WTC11 (cell line): Measurements from ENCODE around the gene LBX2.

Experiments used
- FOXP1 ChIP-seq: sonication (generic); formaldehyde crosslinking; IDR thresholded peaks from 2 replicates; pipeline ENCODE4 v1.8.0; 2022; ENCODE audit warnings: missing genetic modification reagents, mild to moderate bottlenecking, moderate library complexity, borderline replicate concordance
- GABPB1 ChIP-seq: sonication (generic); formaldehyde crosslinking; IDR thresholded peaks from 2 replicates; pipeline ENCODE4 v1.8.1; 2023; ENCODE audit warnings: mild to moderate bottlenecking, missing genetic modification reagents
- JUN ChIP-seq: sonication (generic); formaldehyde crosslinking; IDR thresholded peaks from 2 replicates; pipeline ENCODE4 v1.8.0; 2023; ENCODE audit warnings: mild to moderate bottlenecking, missing genetic modification reagents
- RORB ChIP-seq: fragments of 250-450 bp; sonication (Bioruptor Pico); IDR thresholded peaks from 2 replicates; pipeline ENCODE4 v1.9.0; 2021; ENCODE audit warnings: mild to moderate bottlenecking
- SP1 ChIP-seq: sonication (generic); formaldehyde crosslinking; conservative IDR thresholded peaks from 2 replicates; pipeline ENCODE4 v1.8.1; 2022; ENCODE audit warnings: missing genetic modification reagents
- ZNF121 ChIP-seq: sonication (generic); formaldehyde crosslinking; IDR thresholded peaks from 2 replicates; pipeline ENCODE4 v1.8.0; 2023; ENCODE audit warnings: missing genetic modification reagents
- TF ChIP-seq, protein P1 (sequence below): fragments of 250-450 bp; sonication (Bioruptor Pico); IDR thresholded peaks from 2 replicates; pipeline ENCODE4 v2.1.2; 2022; ENCODE audit warnings: mild to moderate bottlenecking, moderate library complexity
- TF ChIP-seq, protein P2 (sequence below): sonication (generic); formaldehyde crosslinking; IDR thresholded peaks from 2 replicates; pipeline ENCODE4 v1.8.1; 2023; ENCODE audit warnings: mild to moderate bottlenecking, missing genetic modification reagents
- TF ChIP-seq, protein P3 (sequence below): fragments of 200-600 bp; IDR thresholded peaks from 2 replicates; pipeline ENCODE4 v1.8.0; 2022; ENCODE audit warnings: antibody characterized with exemption
- TF ChIP-seq, protein P4 (sequence below): sonication (generic); formaldehyde crosslinking; conservative IDR thresholded peaks from 2 replicates; pipeline ENCODE4 v1.8.1; 2022; ENCODE audit warnings: mild to moderate bottlenecking, missing genetic modification reagents
- TF ChIP-seq, protein P5 (sequence below): sonication (generic); formaldehyde crosslinking; IDR thresholded peaks from 2 replicates; pipeline ENCODE4 v1.8.0; 2022; ENCODE audit warnings: mild to moderate bottlenecking, missing genetic modification reagents
- TF ChIP-seq, protein P6 (sequence below): sonication (generic); formaldehyde crosslinking; IDR thresholded peaks from 2 replicates; pipeline ENCODE4 v1.8.1; 2023; ENCODE audit warnings: mild to moderate bottlenecking, missing genetic modification reagents, moderate library complexity

DNA sequence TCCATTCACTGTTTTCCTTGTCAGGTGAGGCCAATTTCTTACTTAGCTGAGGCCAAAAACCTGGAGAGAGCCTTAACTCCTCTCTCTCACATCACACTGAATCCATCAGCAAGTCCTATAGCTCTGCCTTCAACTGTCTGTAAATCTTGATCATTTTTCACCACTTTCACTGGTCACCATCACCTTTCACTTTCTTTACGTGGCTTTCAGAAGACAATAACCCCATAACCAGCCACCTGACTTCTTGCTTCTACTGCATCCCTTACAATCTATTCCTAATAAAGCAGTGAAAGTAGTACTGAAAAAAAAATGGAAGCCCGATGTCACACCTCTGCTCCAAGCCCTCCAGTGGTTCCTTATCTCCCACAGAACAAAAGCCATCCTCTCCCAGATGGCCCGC, 46.6 kb upstream of the LBX2 start:
- TF ChIP-seq SP1 (no peak), JUN (CRISPR knock-in tag) (no peak), ZNF121 (CRISPR knock-in tag) (no peak), FOXP1 (no peak), RORB (CRISPR knock-in tag) (no peak), GABPB1 (no peak)
- TF ChIP-seq, protein P1, sequence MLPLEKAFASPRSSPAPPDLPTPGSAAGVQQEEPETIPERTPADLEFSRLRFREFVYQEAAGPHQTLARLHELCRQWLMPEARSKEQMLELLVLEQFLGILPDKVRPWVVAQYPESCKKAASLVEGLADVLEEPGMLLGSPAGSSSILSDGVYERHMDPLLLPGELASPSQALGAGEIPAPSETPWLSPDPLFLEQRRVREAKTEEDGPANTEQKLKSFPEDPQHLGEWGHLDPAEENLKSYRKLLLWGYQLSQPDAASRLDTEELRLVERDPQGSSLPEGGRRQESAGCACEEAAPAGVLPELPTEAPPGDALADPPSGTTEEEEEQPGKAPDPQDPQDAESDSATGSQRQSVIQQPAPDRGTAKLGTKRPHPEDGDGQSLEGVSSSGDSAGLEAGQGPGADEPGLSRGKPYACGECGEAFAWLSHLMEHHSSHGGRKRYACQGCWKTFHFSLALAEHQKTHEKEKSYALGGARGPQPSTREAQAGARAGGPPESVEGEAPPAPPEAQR (CRISPR knock-in tag): no peak
- TF ChIP-seq, protein P2, sequence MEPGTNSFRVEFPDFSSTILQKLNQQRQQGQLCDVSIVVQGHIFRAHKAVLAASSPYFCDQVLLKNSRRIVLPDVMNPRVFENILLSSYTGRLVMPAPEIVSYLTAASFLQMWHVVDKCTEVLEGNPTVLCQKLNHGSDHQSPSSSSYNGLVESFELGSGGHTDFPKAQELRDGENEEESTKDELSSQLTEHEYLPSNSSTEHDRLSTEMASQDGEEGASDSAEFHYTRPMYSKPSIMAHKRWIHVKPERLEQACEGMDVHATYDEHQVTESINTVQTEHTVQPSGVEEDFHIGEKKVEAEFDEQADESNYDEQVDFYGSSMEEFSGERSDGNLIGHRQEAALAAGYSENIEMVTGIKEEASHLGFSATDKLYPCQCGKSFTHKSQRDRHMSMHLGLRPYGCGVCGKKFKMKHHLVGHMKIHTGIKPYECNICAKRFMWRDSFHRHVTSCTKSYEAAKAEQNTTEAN: no peak
- TF ChIP-seq, protein P3, sequence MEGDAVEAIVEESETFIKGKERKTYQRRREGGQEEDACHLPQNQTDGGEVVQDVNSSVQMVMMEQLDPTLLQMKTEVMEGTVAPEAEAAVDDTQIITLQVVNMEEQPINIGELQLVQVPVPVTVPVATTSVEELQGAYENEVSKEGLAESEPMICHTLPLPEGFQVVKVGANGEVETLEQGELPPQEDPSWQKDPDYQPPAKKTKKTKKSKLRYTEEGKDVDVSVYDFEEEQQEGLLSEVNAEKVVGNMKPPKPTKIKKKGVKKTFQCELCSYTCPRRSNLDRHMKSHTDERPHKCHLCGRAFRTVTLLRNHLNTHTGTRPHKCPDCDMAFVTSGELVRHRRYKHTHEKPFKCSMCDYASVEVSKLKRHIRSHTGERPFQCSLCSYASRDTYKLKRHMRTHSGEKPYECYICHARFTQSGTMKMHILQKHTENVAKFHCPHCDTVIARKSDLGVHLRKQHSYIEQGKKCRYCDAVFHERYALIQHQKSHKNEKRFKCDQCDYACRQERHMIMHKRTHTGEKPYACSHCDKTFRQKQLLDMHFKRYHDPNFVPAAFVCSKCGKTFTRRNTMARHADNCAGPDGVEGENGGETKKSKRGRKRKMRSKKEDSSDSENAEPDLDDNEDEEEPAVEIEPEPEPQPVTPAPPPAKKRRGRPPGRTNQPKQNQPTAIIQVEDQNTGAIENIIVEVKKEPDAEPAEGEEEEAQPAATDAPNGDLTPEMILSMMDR: no peak
- TF ChIP-seq, protein P4, sequence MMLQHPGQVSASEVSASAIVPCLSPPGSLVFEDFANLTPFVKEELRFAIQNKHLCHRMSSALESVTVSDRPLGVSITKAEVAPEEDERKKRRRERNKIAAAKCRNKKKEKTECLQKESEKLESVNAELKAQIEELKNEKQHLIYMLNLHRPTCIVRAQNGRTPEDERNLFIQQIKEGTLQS (CRISPR knock-in tag): no peak
- TF ChIP-seq, protein P5, sequence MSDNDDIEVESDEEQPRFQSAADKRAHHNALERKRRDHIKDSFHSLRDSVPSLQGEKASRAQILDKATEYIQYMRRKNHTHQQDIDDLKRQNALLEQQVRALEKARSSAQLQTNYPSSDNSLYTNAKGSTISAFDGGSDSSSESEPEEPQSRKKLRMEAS (CRISPR knock-in tag): no peak
- TF ChIP-seq, protein P6, sequence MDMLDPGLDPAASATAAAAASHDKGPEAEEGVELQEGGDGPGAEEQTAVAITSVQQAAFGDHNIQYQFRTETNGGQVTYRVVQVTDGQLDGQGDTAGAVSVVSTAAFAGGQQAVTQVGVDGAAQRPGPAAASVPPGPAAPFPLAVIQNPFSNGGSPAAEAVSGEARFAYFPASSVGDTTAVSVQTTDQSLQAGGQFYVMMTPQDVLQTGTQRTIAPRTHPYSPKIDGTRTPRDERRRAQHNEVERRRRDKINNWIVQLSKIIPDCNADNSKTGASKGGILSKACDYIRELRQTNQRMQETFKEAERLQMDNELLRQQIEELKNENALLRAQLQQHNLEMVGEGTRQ: no peak
